Measurements from ENCODE around the gene EME2. TPM values are rescaled to one million over a fixed set of nuclear protein-coding genes. Genes with fewer than 3 reads are reported as not detected.

The EME2 gene
- total and polyA plus RNA-seq, 2 of the 13 experiments (the other 11 are each of a cell fraction or from before 2014, with no cell fraction given), result 4.4 to 7.6 TPM

DNA sequence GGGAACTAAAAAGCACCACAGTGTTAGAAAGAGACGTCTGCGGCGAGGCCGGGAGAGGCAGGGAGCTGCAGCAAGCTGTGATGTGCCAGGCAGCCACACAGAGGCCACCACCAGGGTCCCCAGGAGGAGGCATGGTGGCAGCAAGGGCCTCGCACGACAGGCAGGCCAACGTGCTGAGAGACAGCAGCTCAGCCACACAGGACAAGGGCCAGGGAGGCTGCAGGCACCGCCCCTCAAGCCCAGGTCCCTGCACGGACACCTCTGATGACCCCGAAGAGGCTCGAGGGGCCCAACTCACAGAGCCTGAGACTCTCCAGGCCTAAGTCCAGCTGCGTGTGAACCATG lies 48.3 kb downstream of the EME2 start:
- no TSS peak for BruUV-seq (replicated peaks)
- Histone ChIP-seq H3K4me1 (ENCODE audit: insufficient read depth, low read length) (peaks cover 24% of the 10 kb centered on the region), H3K4me2 (ENCODE audit: low read depth, low read length) (no peak overlapping the region), H4K20me1 (ENCODE audit: insufficient read depth, low read length) (no peaks in the 10 kb centered on the region; the same call in 1 of the 2 replicates), H3K36me3 (replicated peaks in 1 of 2; ENCODE audit: control insufficient read depth in 1 of 2, insufficient read depth in 2 of 2, low read length in 2 of 2) (peaks cover 16 to 41% of the 10 kb centered on the region in 2 experiments; a peak in 4 of 5 replicates), H2AFZ (ENCODE audit: low read length) (no peak overlapping the region), H3K9ac (ENCODE audit: insufficient read depth, low read depth, low read length) (no peak overlapping the region), H3K27me3 (ENCODE audit: control insufficient read depth in 1 of 2, insufficient read depth in 2 of 2, low read length in 2 of 2) (no peaks in the 10 kb centered on the region), H3K79me2 (ENCODE audit: insufficient read depth, low read length) (peaks cover 20% of the 10 kb centered on the region), H3K4me3 (replicated peaks in 1 of 3; ENCODE audit: insufficient read depth in 1 of 3, low read depth in 2 of 3, low read length in 3 of 3) (no peak overlapping the region), H3K9me3 (ENCODE audit: low read length) (no peaks in the 10 kb centered on the region), H3K27ac (ENCODE audit: extremely low read length, insufficient read depth, low read length) (no peak overlapping the region)
- intact Hi-C loops (cut with micrococcal nuclease; ENCODE audit: unreplicated experiment), result no loop called here
- TF ChIP-seq AGO2 (optimal IDR thresholded peaks at IDR 0.05; ENCODE audit: low read depth, low read length), result peak; percentile 63
- no peak for TF ChIP-seq IKZF1 (IDR thresholded peaks at IDR 0.05)
- WGBS (ENCODE audit: low lambda C conversion rate), result 100% methylated on average over 3 of the region's 12 CpGs
- POLR2A ChIA-PET, result no interaction called here
- in situ Hi-C loops (cut with HindIII; ENCODE audit: extremely low pct_ligation_motif_present, low pct_unique_long_range_greater_than_20kb), result loop anchor here (5.0 kb wide), 1 partner anchor 39 kb away; the partner anchor contains the start of genes NUBP2 and SPSB3
- FAIRE-seq (no peak), DNase-seq (ENCODE audit: low spot score) (no peak), ATAC-seq (no peak)
- CTCF ChIA-PET (ENCODE audit: low intra/inter-chr PET ratio, low total read pairs), result no interaction called here

DNA sequence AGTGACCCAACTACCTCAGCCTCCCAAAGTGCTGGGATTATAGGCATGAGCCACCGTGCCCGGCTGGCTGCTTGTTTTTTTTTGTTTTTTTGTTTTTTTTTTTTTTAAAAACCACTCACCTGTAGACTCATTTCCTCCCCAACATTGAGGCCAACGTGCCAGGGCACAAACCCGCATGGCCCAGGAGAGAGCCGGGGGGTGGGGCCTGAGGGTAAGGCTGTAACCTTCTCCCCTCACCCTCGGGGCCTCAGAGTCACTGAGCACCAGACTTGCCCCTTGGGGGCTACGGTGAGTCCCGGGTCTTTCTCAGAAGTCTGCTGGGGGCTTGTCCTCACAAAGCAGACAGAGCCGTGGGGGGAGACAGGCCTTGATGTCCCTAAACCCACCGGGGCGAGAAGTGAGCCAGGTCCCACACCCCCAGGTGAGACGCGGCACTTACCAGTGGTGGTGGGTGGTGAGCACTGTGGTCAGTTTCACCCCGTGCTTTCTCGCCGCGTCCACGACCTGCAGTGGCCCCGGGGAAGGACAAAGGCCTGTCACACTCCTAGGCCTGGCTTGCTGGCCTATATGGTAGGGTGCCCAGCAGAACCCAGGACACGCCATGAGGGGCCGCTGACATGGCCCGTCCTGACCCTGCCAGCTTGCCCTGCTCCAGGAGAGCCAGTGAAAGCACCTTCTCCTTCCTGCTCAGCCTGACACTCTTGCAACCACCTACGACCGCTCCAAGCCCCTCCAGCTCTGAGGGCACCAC lies 49.4 kb downstream of the EME2 start:
- no peak for ATAC-seq
- no peak overlapping the region for H3K4me3 ChIP-seq (replicated peaks in 1 of 3; ENCODE audit: insufficient read depth in 1 of 3, low read depth in 2 of 3, low read length in 3 of 3)
- no peak for DNase-seq (ENCODE audit: low spot score)
- no peaks in the 10 kb centered on the region; the same call in 1 of the 2 replicates for H4K20me1 ChIP-seq (ENCODE audit: insufficient read depth, low read length)
- WGBS (ENCODE audit: low lambda C conversion rate), result 99% methylated on average over 8 of the region's 24 CpGs
- no peaks in the 10 kb centered on the region for H3K27me3 ChIP-seq (ENCODE audit: control insufficient read depth in 1 of 2, insufficient read depth in 2 of 2, low read length in 2 of 2)
- H3K36me3 ChIP-seq (replicated peaks in 1 of 2; ENCODE audit: control insufficient read depth in 1 of 2, insufficient read depth in 2 of 2, low read length in 2 of 2), result peaks cover 12 to 31% of the 10 kb centered on the region in 2 experiments; a peak in 4 of 5 replicates
- peaks cover 20% of the 10 kb centered on the region for H3K79me2 ChIP-seq (ENCODE audit: insufficient read depth, low read length)
- peak; percentile 46 for TF ChIP-seq AGO2 (optimal IDR thresholded peaks at IDR 0.05; ENCODE audit: low read depth, low read length)
- TF ChIP-seq MTA1 (CRISPR knock-in tag; IDR thresholded peaks at IDR 0.05; ENCODE audit: borderline replicate concordance), result peak; percentile 14; the same call in 1 of the 2 replicates
- no peak for TF ChIP-seq ZNF256 (CRISPR knock-in tag; conservative IDR thresholded peaks at IDR 0.05)
- no peak overlapping the region for H3K27ac ChIP-seq (ENCODE audit: extremely low read length, insufficient read depth, low read length)
- peaks cover 24% of the 10 kb centered on the region for H3K4me1 ChIP-seq (ENCODE audit: insufficient read depth, low read length)
- intact Hi-C loops (cut with micrococcal nuclease; ENCODE audit: unreplicated experiment) (no loop called here), in situ Hi-C loops (cut with HindIII; ENCODE audit: extremely low pct_ligation_motif_present, low pct_unique_long_range_greater_than_20kb) (loop anchor here (5.0 kb wide), 1 partner anchor 40 kb away; the partner anchor contains the start of genes NUBP2 and SPSB3)
- no peaks in the 10 kb centered on the region for H3K9me3 ChIP-seq (ENCODE audit: low read length)
- ChIA-PET POLR2A (no interaction called here), CTCF (ENCODE audit: low intra/inter-chr PET ratio, low total read pairs) (no interaction called here)
- no TSS peak for BruUV-seq (replicated peaks)
- no peak overlapping the region for H3K4me2 ChIP-seq (ENCODE audit: low read depth, low read length)
- H3K9ac ChIP-seq (ENCODE audit: insufficient read depth, low read depth, low read length), result no peak overlapping the region
- H2AFZ ChIP-seq (ENCODE audit: low read length), result no peak overlapping the region
- no peak for FAIRE-seq

All from HepG2 (cell line).